ENCODE measurements around the gene SMOC2.

SMOC2 gene

GRCh38 chr6:168407842-168408241 is 33.1 kb upstream of the SMOC2 start:
- no peak for TF ChIP-seq FOXM1 (IDR thresholded peaks at IDR 0.05; ENCODE audit: borderline replicate concordance, low read depth)
- no peak for TF ChIP-seq EP300 (IDR thresholded peaks at IDR 0.05; ENCODE audit: borderline replicate concordance)
- no peak for TF ChIP-seq CEBPB (IDR thresholded peaks at IDR 0.05)
- no peak for TF ChIP-seq CREB1 (IDR thresholded peaks at IDR 0.05; ENCODE audit: low read depth)
- no peak for TF ChIP-seq RAD21 (IDR thresholded peaks at IDR 0.05; ENCODE audit: low read depth)
- no peak for TF ChIP-seq TAF1 (IDR thresholded peaks at IDR 0.05; ENCODE audit: low read depth)
- TF ChIP-seq USF1 (IDR thresholded peaks at IDR 0.05): no peak
- no peak for TF ChIP-seq TCF12 (IDR thresholded peaks at IDR 0.05; ENCODE audit: low read depth)
- no peak for TF ChIP-seq EGR1 (IDR thresholded peaks at IDR 0.05)
- no peak for TF ChIP-seq TEAD4 (IDR thresholded peaks at IDR 0.05)
- no peak for TF ChIP-seq MAX (IDR thresholded peaks at IDR 0.05)
- TF ChIP-seq YY1 (IDR thresholded peaks at IDR 0.05; ENCODE audit: low read depth): no peak

GRCh38 chr6:168408504-168409136 is 32.4 kb upstream of the SMOC2 start:
- no peak for TF ChIP-seq EP300 (IDR thresholded peaks at IDR 0.05; ENCODE audit: borderline replicate concordance)
- TF ChIP-seq USF1 (IDR thresholded peaks at IDR 0.05): no peak
- TF ChIP-seq REST (IDR thresholded peaks at IDR 0.05; ENCODE audit: low read depth): no peak
- TF ChIP-seq NFIC (IDR thresholded peaks at IDR 0.05): no peak
- no peak for TF ChIP-seq YY1 (IDR thresholded peaks at IDR 0.05; ENCODE audit: low read depth)
- no peak for TF ChIP-seq TAF1 (IDR thresholded peaks at IDR 0.05; ENCODE audit: low read depth)
- TF ChIP-seq TCF12 (IDR thresholded peaks at IDR 0.05; ENCODE audit: low read depth): no peak
- TF ChIP-seq MAX (IDR thresholded peaks at IDR 0.05): no peak
- TF ChIP-seq CEBPB (IDR thresholded peaks at IDR 0.05): no peak
- TF ChIP-seq FOXM1 (IDR thresholded peaks at IDR 0.05; ENCODE audit: borderline replicate concordance, low read depth): no peak
- no peak for TF ChIP-seq EGR1 (IDR thresholded peaks at IDR 0.05)
- no peak for TF ChIP-seq RAD21 (IDR thresholded peaks at IDR 0.05; ENCODE audit: low read depth)
- TF ChIP-seq TEAD4 (IDR thresholded peaks at IDR 0.05): no peak
- no peak for TF ChIP-seq ZBTB7A (IDR thresholded peaks at IDR 0.05; ENCODE audit: low read depth)
- TF ChIP-seq CREB1 (IDR thresholded peaks at IDR 0.05; ENCODE audit: low read depth): no peak

GRCh38 chr6:168410035-168410434 is 30.9 kb upstream of the SMOC2 start:
- TF ChIP-seq REST (IDR thresholded peaks at IDR 0.05; ENCODE audit: low read depth) (no peak), YY1 (IDR thresholded peaks at IDR 0.05; ENCODE audit: low read depth) (no peak), TCF12 (IDR thresholded peaks at IDR 0.05; ENCODE audit: low read depth) (no peak), MAX (IDR thresholded peaks at IDR 0.05) (no peak), EP300 (IDR thresholded peaks at IDR 0.05; ENCODE audit: borderline replicate concordance) (no peak), CREB1 (IDR thresholded peaks at IDR 0.05; ENCODE audit: low read depth) (no peak), NFIC (IDR thresholded peaks at IDR 0.05) (no peak), FOXM1 (IDR thresholded peaks at IDR 0.05; ENCODE audit: borderline replicate concordance, low read depth) (no peak)

- TF ChIP-seq TCF12 (IDR thresholded peaks at IDR 0.05; ENCODE audit: low read depth) (no peak), CEBPB (IDR thresholded peaks at IDR 0.05) (no peak), USF1 (IDR thresholded peaks at IDR 0.05) (no peak), FOXM1 (IDR thresholded peaks at IDR 0.05; ENCODE audit: borderline replicate concordance, low read depth) (no peak), NFIC (IDR thresholded peaks at IDR 0.05) (no peak), ZBTB7A (IDR thresholded peaks at IDR 0.05; ENCODE audit: low read depth) (no peak)
Measured at GRCh38 chr6:168410554-168411011, 30.4 kb upstream of the SMOC2 start.

GRCh38 chr6:168411130-168411529 is 29.9 kb upstream of the SMOC2 start:
- TF ChIP-seq ZBTB7A (IDR thresholded peaks at IDR 0.05; ENCODE audit: low read depth) (no peak), CREB1 (IDR thresholded peaks at IDR 0.05; ENCODE audit: low read depth) (no peak), EP300 (IDR thresholded peaks at IDR 0.05; ENCODE audit: borderline replicate concordance) (no peak), FOXM1 (IDR thresholded peaks at IDR 0.05; ENCODE audit: borderline replicate concordance, low read depth) (no peak), TCF12 (IDR thresholded peaks at IDR 0.05; ENCODE audit: low read depth) (no peak), USF1 (IDR thresholded peaks at IDR 0.05) (no peak), TEAD4 (IDR thresholded peaks at IDR 0.05) (no peak), TAF1 (IDR thresholded peaks at IDR 0.05; ENCODE audit: low read depth) (no peak), EGR1 (IDR thresholded peaks at IDR 0.05) (no peak), NFIC (IDR thresholded peaks at IDR 0.05) (no peak), RAD21 (IDR thresholded peaks at IDR 0.05; ENCODE audit: low read depth) (no peak), CEBPB (IDR thresholded peaks at IDR 0.05) (no peak), YY1 (IDR thresholded peaks at IDR 0.05; ENCODE audit: low read depth) (no peak), MAX (IDR thresholded peaks at IDR 0.05) (no peak), REST (IDR thresholded peaks at IDR 0.05; ENCODE audit: low read depth) (no peak)
